ENCODE results near the gene TST.

Gene TST

DNA sequence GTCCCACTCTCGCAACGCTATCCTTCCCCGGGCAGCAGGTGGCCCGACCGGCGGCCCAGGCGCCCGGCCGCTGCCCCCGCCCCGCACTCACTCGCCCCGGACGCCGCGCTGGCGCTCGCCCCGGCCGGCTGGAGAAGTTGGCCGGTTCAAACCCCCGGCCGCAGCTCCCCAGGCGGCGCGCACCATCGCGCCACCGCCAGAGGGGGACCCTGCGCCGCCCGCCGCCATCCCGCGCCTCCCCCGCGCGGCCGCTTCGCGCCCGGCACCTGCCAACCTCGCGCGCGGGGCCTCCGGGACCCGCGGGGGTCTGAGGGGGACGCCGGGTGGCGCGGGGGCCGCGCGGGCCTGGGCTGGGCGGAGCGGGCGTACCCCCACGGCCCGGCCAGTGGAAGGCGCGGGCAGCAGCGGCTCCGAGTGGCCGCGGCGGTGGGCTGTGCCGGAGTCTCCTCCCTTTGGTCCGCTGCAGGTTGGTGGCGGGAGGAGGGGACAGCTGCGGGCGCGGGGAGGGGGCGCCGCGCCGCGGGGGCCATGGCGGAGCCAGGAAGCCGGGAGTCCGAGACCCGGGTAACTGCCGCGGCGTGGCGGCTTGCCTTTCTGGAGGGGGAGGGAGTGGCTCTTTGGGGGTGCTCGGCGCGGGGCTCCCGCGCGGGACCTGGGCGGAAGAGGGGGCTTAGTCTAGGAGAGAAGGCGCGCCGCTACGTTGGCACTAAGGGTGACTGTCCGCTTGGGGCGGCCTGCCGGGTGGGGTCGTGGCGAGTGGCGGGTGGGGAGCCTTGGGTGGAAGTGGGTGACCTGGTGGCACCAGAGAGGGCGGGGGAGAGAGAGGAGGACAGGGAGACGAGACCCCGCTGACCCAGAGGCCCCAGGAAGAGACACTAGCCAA is at the start of gene TST, which contains the start of gene MPST:
TST (minus strand) TSS at position 139 of the 883 bp plus-strand sequence. CDS start 715 bp downstream, outside the sequence.
MPST (plus strand) TSS at position 434 of the 883 bp plus-strand sequence; CDS start at position 529, 95 bp downstream.
- H3K27ac Mint-ChIP-seq, result peak within 1 kb of the TSS; percentile 86
- H3K9me3 Mint-ChIP-seq, result no peaks in the 10 kb centered on the region
- peaks cover 8 to 32% of the 10 kb centered on the region in 2 donors for H3K4me1 Mint-ChIP-seq
- H3K27me3 Mint-ChIP-seq, result no peaks in the 10 kb centered on the region
- ATAC-seq (replicated peaks), result peak; percentile 84 to 88
- H3K4me3 Mint-ChIP-seq, result peak within 1 kb of the TSS; percentile 89 to 96
- H3K36me3 Mint-ChIP-seq, result no peaks in the 10 kb centered on the region
- peak; percentile 43 for DNase-seq

DNA sequence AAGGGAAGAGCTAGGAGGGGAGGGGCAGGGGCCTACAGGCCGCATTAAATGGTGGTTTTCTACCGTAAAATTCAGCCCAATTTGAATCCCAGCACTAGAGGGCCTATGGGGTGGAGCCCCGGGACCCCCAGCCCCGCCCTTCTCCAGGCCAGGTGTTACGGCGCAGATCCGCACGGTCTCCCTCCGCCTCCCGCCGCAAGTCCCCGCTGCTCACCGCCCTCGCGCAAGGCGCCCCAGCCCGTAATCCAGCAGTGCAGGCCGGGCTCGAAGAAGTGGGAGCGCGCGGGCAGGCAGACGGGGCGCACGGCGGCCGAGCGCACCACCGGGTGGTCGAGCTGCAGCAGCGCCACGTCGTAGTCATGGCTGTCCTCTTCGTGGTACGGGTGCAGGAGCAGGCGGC is 49.6 kb upstream of the TST start:
- Mint-ChIP-seq H3K4me3 (no peak overlapping the region), H3K27me3 (peaks cover 12 to 19% of the 10 kb centered on the region in 2 donors), H3K4me1 (no peaks in the 10 kb centered on the region), H3K9me3 (no peaks in the 10 kb centered on the region), H3K36me3 (peaks cover 10% of the 10 kb centered on the region in 2 donors), H3K27ac (no peak overlapping the region)
- DNase-seq, result no peak
- ATAC-seq (replicated peaks), result peak in 1 of 2 donors; percentile 41

- Mint-ChIP-seq H3K27me3 (peaks cover 10 to 19% of the 10 kb centered on the region in 2 donors), H3K36me3 (peaks cover 13 to 15% of the 10 kb centered on the region in 2 donors), H3K4me1 (peaks cover 0 to 14% of the 10 kb centered on the region in 2 donors), H3K27ac (no peak overlapping the region), H3K9me3 (no peaks in the 10 kb centered on the region), H3K4me3 (no peak overlapping the region)
- ATAC-seq (replicated peaks), result no peak
- no peak for DNase-seq
Observed at GRCh38 chr22:37067428-37067827, 48.2 kb upstream of the TST start.

GRCh38 chr22:37065961-37066360 is 46.7 kb upstream of the TST start:
- Mint-ChIP-seq H3K27me3 (peaks cover 10 to 19% of the 10 kb centered on the region in 2 donors), H3K36me3 (peaks cover 18 to 22% of the 10 kb centered on the region in 2 donors), H3K27ac (no peak overlapping the region), H3K4me1 (peaks cover 0 to 29% of the 10 kb centered on the region in 2 donors), H3K4me3 (no peak overlapping the region), H3K9me3 (no peaks in the 10 kb centered on the region)
- ATAC-seq (replicated peaks), result no peak
- no peak for DNase-seq

DNA sequence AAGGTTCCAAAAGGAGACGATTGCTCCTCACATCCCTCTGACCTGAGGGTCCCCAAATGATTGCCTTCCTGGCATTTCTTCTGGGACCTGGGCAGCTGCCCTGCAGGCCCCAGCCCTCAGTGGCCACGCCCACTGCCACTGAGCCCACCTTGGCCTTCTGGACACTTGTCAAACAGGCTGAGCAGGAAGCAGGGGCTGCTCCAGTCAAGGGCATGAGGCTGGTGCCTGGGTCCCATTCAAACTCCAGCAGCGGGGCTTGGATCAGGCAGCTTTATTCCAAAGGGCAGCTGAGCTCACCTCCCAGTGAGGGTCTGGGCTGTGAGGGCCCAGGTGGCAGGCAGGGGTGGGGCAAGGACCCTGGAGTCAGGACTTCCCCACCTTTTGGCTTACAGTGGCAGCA is 45.9 kb upstream of the TST start:
- H3K36me3 Mint-ChIP-seq, result peaks cover 26 to 28% of the 10 kb centered on the region in 2 donors
- H3K27me3 Mint-ChIP-seq, result peaks cover 10 to 15% of the 10 kb centered on the region in 2 donors
- peaks cover 2 to 33% of the 10 kb centered on the region in 2 donors for H3K4me1 Mint-ChIP-seq
- H3K4me3 Mint-ChIP-seq, result no peak overlapping the region
- H3K27ac Mint-ChIP-seq, result no peak overlapping the region
- no peak for DNase-seq
- H3K9me3 Mint-ChIP-seq, result no peaks in the 10 kb centered on the region
- no peak for ATAC-seq (replicated peaks)

- H3K4me3 Mint-ChIP-seq, result no peak overlapping the region
- peaks cover 2 to 33% of the 10 kb centered on the region in 2 donors for H3K4me1 Mint-ChIP-seq
- no peaks in the 10 kb centered on the region for H3K9me3 Mint-ChIP-seq
- peaks cover 31 to 32% of the 10 kb centered on the region in 2 donors for H3K36me3 Mint-ChIP-seq
- no peak overlapping the region for H3K27ac Mint-ChIP-seq
- ATAC-seq (replicated peaks) (no peak), DNase-seq (no peak)
- peaks cover 9 to 10% of the 10 kb centered on the region in 2 donors for H3K27me3 Mint-ChIP-seq
Observed at GRCh38 chr22:37064553-37064952, 45.3 kb upstream of the TST start.

DNA sequence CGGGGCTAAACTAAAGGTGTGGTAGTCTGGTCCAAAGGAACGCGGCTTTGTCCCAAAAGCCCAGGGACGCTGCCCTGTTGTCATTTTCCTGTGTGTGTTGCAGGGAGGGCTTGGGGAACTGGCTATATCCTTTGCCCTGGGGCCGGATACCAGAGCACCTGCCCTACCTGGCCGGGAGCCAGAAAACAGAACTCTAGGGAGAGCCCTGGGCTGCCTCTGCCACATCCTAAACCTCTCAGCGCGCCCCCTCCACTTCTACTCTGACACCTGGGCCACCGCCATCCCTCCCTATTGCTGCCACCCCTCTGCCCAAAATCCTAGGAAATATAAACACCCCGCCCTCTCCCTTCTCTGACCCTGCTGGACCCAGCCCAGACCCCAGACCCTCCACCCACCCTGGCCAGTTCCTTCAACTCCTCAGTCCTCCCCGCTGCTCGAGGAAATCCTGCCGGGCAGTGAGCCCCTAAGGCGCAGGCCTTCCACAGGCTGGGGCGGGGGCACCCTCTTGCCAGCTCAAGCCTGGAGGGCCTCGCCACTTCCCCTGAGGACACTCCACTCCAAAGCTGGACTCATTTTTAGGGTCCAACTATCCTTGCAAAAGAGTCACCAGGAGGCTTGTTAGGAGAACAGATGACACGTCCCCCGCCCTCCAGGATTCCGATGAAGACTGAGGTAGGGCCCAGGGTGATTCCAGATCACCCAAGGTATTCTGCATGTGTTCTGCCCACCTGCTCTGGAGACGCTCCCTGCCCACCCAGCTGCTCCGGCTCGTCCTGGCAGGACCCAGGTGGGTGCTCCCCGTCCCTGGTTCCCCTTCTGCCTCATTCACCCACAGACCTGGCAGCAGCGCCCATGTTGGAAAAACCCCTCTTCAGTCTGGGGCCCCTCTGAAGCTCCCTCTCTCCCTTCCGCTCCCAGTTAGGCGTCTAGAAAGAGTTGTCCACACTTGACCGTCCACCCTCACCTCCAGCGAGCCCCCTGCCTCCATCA is 44.5 kb upstream of the TST start:
- Mint-ChIP-seq H3K4me3 (no peak overlapping the region), H3K27ac (no peak overlapping the region), H3K9me3 (no peaks in the 10 kb centered on the region), H3K36me3 (peaks cover 31 to 32% of the 10 kb centered on the region in 2 donors), H3K27me3 (peaks cover 7 to 10% of the 10 kb centered on the region in 2 donors), H3K4me1 (peaks cover 2 to 33% of the 10 kb centered on the region in 2 donors)
- no peak for DNase-seq
- no peak for ATAC-seq (replicated peaks)

- H3K9me3 Mint-ChIP-seq, result no peaks in the 10 kb centered on the region
- peaks cover 2 to 4% of the 10 kb centered on the region in 2 donors for H3K27me3 Mint-ChIP-seq
- H3K4me3 Mint-ChIP-seq, result no peak overlapping the region
- no peak for DNase-seq
- no peak for ATAC-seq (replicated peaks)
- H3K36me3 Mint-ChIP-seq, result peaks cover 32 to 34% of the 10 kb centered on the region in 2 donors
- peaks cover 2 to 33% of the 10 kb centered on the region in 2 donors for H3K4me1 Mint-ChIP-seq
- no peak overlapping the region for H3K27ac Mint-ChIP-seq
Observed at GRCh38 chr22:37062702-37063381, 43.6 kb upstream of the TST start.

GRCh38 chr22:37062376-37062675 is 43.1 kb upstream of the TST start:
- DNase-seq (no peak), ATAC-seq (replicated peaks) (peak in 1 of 2 donors; percentile 28)
- Mint-ChIP-seq H3K4me3 (no peak overlapping the region), H3K4me1 (peaks cover 2 to 34% of the 10 kb centered on the region in 2 donors), H3K36me3 (peaks cover 33 to 39% of the 10 kb centered on the region in 2 donors), H3K9me3 (no peaks in the 10 kb centered on the region), H3K27ac (no peak overlapping the region), H3K27me3 (no peaks in the 10 kb centered on the region)

GRCh38 chr22:37061611-37062375 is 42.5 kb upstream of the TST start:
- no peaks in the 10 kb centered on the region for H3K27me3 Mint-ChIP-seq
- H3K36me3 Mint-ChIP-seq, result peaks cover 38 to 44% of the 10 kb centered on the region in 2 donors
- H3K9me3 Mint-ChIP-seq, result no peaks in the 10 kb centered on the region
- ATAC-seq (replicated peaks) (no peak), DNase-seq (no peak)
- H3K4me3 Mint-ChIP-seq, result no peak overlapping the region
- no peak overlapping the region for H3K27ac Mint-ChIP-seq
- H3K4me1 Mint-ChIP-seq, result peaks cover 3 to 37% of the 10 kb centered on the region in 2 donors

GRCh38 chr22:37060801-37061610 is 41.8 kb upstream of the TST start:
- Mint-ChIP-seq H3K4me1 (peaks cover 3 to 37% of the 10 kb centered on the region in 2 donors), H3K9me3 (no peaks in the 10 kb centered on the region), H3K27ac (no peak overlapping the region), H3K27me3 (no peaks in the 10 kb centered on the region), H3K36me3 (peaks cover 43 to 52% of the 10 kb centered on the region in 2 donors), H3K4me3 (no peak overlapping the region)
- ATAC-seq (replicated peaks), result peak; percentile 53 to 61
- DNase-seq, result no peak

GRCh38 chr22:37059876-37060449 is 40.7 kb upstream of the TST start:
- Mint-ChIP-seq H3K36me3 (peaks cover 52 to 62% of the 10 kb centered on the region in 2 donors), H3K4me1 (peaks cover 3 to 37% of the 10 kb centered on the region in 2 donors), H3K9me3 (no peaks in the 10 kb centered on the region), H3K27me3 (no peaks in the 10 kb centered on the region), H3K4me3 (no peak overlapping the region), H3K27ac (no peak overlapping the region)
- ATAC-seq (replicated peaks), result no peak
- DNase-seq, result no peak
